Measurements from ENCODE around the gene GPS2. TPM values are rescaled to one million over a fixed set of nuclear protein-coding genes. Genes with fewer than 3 reads are reported as not detected.

GPS2 gene
- total RNA-seq, 6 experiments from 2014 or later, result 34.7 to 45.2 (median 40.7) TPM

DNA sequence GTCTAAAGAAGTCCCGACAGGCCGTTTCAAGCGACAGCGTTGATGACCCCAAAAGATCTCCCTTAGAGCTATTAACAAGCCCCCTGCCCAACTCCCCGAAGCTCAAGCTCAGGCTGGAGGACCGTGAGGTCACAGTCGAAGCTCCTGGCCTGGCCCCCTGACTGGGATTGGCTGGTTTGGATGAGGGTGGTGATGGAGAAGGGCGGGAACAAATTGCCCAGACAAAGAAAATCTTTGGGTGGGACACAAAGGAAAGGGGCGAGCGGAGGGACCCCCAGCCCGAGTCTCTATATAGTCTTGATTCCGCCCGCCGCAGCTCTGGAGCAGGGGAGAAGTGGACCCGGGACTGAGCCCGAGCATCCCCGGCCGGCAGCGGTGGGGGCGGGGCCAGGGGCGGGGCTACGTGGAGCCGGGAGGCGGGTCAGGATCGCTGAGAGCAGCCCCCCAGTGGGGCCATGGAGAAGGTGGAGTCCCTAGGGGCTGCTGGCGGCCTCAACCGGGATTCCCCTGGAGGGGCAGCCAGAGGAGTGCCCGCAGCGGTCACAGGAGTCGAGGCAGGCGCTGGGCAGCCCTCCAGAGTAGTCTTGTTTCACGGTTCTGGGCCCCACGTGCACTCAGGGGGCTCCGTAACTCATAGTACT is 15.0 kb upstream of the GPS2 start:
- Mint-ChIP-seq H3K4me1 (ENCODE audit: low read depth) (peaks cover 15% of the 10 kb centered on the region), H3K27ac (peak overlapping the region; percentile 97), H3K27me3 (ENCODE audit: insufficient read depth) (peaks cover 5% of the 10 kb centered on the region), H3K9me3 (no peaks in the 10 kb centered on the region), H3K36me3 (ENCODE audit: low read depth) (no peaks in the 10 kb centered on the region), H3K4me3 (peak overlapping the region; percentile 100)
- DNase-seq, result peak; percentile 68
- TF ChIP-seq, protein P1, sequence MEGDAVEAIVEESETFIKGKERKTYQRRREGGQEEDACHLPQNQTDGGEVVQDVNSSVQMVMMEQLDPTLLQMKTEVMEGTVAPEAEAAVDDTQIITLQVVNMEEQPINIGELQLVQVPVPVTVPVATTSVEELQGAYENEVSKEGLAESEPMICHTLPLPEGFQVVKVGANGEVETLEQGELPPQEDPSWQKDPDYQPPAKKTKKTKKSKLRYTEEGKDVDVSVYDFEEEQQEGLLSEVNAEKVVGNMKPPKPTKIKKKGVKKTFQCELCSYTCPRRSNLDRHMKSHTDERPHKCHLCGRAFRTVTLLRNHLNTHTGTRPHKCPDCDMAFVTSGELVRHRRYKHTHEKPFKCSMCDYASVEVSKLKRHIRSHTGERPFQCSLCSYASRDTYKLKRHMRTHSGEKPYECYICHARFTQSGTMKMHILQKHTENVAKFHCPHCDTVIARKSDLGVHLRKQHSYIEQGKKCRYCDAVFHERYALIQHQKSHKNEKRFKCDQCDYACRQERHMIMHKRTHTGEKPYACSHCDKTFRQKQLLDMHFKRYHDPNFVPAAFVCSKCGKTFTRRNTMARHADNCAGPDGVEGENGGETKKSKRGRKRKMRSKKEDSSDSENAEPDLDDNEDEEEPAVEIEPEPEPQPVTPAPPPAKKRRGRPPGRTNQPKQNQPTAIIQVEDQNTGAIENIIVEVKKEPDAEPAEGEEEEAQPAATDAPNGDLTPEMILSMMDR (IDR thresholded peaks at IDR 0.05), result no peak

DNA sequence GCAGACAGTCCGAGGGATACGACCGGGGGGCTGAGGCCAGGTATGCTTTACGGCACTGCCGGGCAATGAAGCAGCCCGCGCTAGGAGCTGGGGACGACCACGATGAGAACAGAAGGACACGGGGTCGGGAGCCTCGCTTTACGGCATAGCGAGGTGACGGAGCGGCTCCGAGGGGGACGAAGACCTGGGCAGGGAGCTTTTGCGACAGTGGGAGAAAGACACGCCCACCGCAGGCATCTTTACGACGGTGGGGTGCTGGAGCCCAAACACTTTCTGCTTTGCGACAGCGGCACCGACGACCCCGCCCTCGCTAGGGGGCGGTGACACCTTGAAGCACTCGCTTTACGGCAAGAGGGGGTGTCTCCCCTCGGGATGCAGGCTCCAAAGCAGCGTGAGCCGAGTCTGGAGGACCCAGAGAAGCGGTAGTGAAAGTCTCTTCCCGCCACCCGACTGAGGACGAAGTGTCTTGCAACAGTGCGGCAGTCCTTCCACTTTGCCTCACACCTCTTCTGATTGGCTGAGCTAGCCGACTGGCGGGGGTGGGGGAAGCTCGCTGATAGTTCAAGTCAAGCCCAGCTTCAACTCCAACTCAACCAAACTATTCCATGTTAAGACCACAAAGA is 14.3 kb upstream of the GPS2 start:
- DNase-seq, result peak; percentile 99
- Mint-ChIP-seq H3K4me3 (peak overlapping the region; percentile 100), H3K36me3 (ENCODE audit: low read depth) (no peaks in the 10 kb centered on the region), H3K27me3 (ENCODE audit: insufficient read depth) (peaks cover 3% of the 10 kb centered on the region), H3K9me3 (no peaks in the 10 kb centered on the region), H3K27ac (peak overlapping the region; percentile 97), H3K4me1 (ENCODE audit: low read depth) (peaks cover 15% of the 10 kb centered on the region)
- TF ChIP-seq, protein P1 (IDR thresholded peaks at IDR 0.05), result peak; percentile 58

DNA sequence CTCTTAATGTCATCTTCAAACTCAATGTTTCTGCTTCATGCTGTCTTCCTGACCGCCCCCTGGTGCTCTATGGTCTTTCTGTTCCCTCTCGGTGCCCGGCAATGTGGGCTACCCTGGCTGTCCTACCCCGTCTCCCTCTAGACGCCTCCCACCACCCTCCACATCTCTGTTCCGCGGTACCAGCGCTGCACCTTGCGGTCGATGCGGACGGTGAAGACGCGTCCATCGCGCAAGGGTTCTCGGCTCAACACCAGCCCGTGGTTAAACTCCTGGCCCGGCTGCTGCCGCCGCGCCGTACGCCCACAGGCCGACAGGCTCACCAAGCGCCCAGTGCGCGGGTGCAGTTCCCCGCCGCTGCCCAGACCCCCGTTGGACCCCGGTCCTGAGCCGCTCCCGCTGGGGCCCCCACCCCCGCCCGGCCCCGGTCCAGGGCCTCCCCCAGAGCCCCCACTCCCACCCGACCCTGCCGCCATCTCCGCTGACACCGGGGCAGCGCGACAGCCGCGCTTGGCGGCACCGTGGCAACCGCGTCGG is 13.7 kb upstream of the GPS2 start, which contains the start of gene NEURL4:
NEURL4 (minus strand) TSS at position 496 of the 534 bp plus-strand sequence; CDS start at position 473, 23 bp downstream.
- peak within 1 kb of the TSS; percentile 100 for H3K4me3 Mint-ChIP-seq
- TF ChIP-seq, protein P1 (IDR thresholded peaks at IDR 0.05), result peak; percentile 15; the same call in 1 of the 2 replicates
- H3K4me1 Mint-ChIP-seq (ENCODE audit: low read depth), result peaks cover 15% of the 10 kb centered on the region
- no peaks in the 10 kb centered on the region for H3K36me3 Mint-ChIP-seq (ENCODE audit: low read depth)
- peaks cover 3% of the 10 kb centered on the region for H3K27me3 Mint-ChIP-seq (ENCODE audit: insufficient read depth)
- DNase-seq, result no peak
- peak within 1 kb of the TSS; percentile 97 for H3K27ac Mint-ChIP-seq
- H3K9me3 Mint-ChIP-seq, result no peaks in the 10 kb centered on the region

DNA sequence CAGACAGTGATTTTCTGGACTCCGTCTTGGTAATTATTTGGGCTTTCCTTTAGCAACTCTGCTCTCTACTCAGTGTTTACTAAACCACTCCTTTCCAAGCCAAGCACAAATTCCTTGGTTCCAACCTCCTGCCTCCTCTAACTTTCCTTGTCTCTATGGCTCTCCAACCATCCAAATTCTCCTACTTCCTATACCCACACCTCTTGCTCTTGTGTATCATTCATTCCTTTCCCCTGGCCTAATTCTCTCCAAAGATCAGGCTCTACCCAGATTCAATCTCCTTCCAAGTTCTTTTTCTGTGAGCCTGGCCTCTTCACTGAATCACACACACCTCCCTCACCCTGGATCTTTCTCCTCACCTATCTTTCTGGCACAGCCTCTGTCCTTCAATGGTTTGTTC is 12.8 kb upstream of the GPS2 start:
- TF ChIP-seq, protein P1 (IDR thresholded peaks at IDR 0.05), result no peak
- H3K27me3 Mint-ChIP-seq (ENCODE audit: insufficient read depth), result peaks cover 3% of the 10 kb centered on the region
- H3K9me3 Mint-ChIP-seq, result no peaks in the 10 kb centered on the region
- H3K36me3 Mint-ChIP-seq (ENCODE audit: low read depth), result no peaks in the 10 kb centered on the region
- peak overlapping the region; percentile 100 for H3K4me3 Mint-ChIP-seq
- peaks cover 15% of the 10 kb centered on the region for H3K4me1 Mint-ChIP-seq (ENCODE audit: low read depth)
- DNase-seq, result no peak
- H3K27ac Mint-ChIP-seq, result peak overlapping the region; percentile 77

DNA sequence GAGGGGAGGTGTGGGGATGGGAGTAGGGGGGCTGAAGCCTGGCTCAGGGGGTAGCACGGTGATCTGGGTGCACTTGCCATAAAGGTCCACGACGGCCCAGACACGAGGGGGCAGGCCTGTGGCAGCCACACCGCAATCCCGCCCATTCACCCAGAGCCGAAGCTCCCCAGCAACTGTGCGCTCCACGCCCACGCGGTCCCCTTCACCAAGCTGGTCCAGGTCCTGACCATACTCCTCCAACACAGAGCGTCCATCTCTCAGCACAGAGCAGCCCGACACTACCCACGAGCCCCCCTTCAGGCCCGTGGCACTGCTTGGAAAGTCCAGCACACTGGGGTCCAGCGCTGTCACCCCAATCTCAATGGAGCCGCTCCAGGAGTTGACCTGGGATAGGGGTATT is 12.3 kb upstream of the GPS2 start:
- H3K4me3 Mint-ChIP-seq, result no peak overlapping the region
- no peaks in the 10 kb centered on the region for H3K36me3 Mint-ChIP-seq (ENCODE audit: low read depth)
- no peaks in the 10 kb centered on the region for H3K9me3 Mint-ChIP-seq
- peaks cover 3% of the 10 kb centered on the region for H3K27me3 Mint-ChIP-seq (ENCODE audit: insufficient read depth)
- no peak overlapping the region for H3K27ac Mint-ChIP-seq
- TF ChIP-seq, protein P1 (IDR thresholded peaks at IDR 0.05), result no peak
- peaks cover 15% of the 10 kb centered on the region for H3K4me1 Mint-ChIP-seq (ENCODE audit: low read depth)
- DNase-seq, result no peak

Measured in HFFc6 (cell line).